Islet of Langerhans (tissue), 1 donor: ENCODE data around the gene CDC7.
"Not testable (repeated sequence)": the region's sequence is repeated elsewhere in the genome, so short reads cannot be mapped to it uniquely, and the experiment has no call there.

Experiments
- FAIRE-seq: peaks from one replicate; lab custom pipeline; 2011; peaks lifted over from hg19 to GRCh38; lab: Jason Lieb, UNC

CDC7 gene

GRCh38 chr1:91500756-91501522, at the start of gene CDC7:
Gene CDC7, plus strand, starts transcription at chr1:91500851. Its CDS starts 866 bp downstream, at chr1:91501717.
- no peak for FAIRE-seq

GRCh38 chr1:91454136-91454535, 46.5 kb upstream of the CDC7 start:
- FAIRE-seq: no peak

- no peak for FAIRE-seq
Observed at GRCh38 chr1:91455334-91455733, 45.3 kb upstream of the CDC7 start.

- no peak for FAIRE-seq
Observed at GRCh38 chr1:91455896-91456295, 44.8 kb upstream of the CDC7 start.

GRCh38 chr1:91465350-91465749, 35.3 kb upstream of the CDC7 start:
- FAIRE-seq: not testable (repeated sequence)

- FAIRE-seq: no peak
Observed at GRCh38 chr1:91476533-91477217, 24.0 kb upstream of the CDC7 start.

- no peak for FAIRE-seq
Observed at GRCh38 chr1:91487469-91487868, 13.2 kb upstream of the CDC7 start.

GRCh38 chr1:91490501-91490900, 10.2 kb upstream of the CDC7 start:
- FAIRE-seq: no peak

- FAIRE-seq: no peak
Observed at GRCh38 chr1:91498035-91498434, 2.6 kb upstream of the CDC7 start.

GRCh38 chr1:91498498-91499245, 2.0 kb upstream of the CDC7 start:
- FAIRE-seq: no peak

GRCh38 chr1:91499346-91499745, 1.3 kb upstream of the CDC7 start:
- no peak for FAIRE-seq

- FAIRE-seq: no peak
Observed at GRCh38 chr1:91499904-91500755, 521 bp upstream of the CDC7 start.

- FAIRE-seq: no peak
Observed at GRCh38 chr1:91501523-91501851, 836 bp downstream of the CDC7 start.

GRCh38 chr1:91501971-91502671, 1.5 kb downstream of the CDC7 start:
- FAIRE-seq: no peak

GRCh38 chr1:91502672-91503184, 2.1 kb downstream of the CDC7 start:
- no peak for FAIRE-seq

- no peak for FAIRE-seq
Observed at GRCh38 chr1:91503332-91503900, 2.8 kb downstream of the CDC7 start.

GRCh38 chr1:91503975-91504530, 3.4 kb downstream of the CDC7 start:
- FAIRE-seq: no peak

- no peak for FAIRE-seq
Observed at GRCh38 chr1:91505086-91505485, 4.4 kb downstream of the CDC7 start.

GRCh38 chr1:91506071-91506470, 5.4 kb downstream of the CDC7 start:
- FAIRE-seq: no peak

- no peak for FAIRE-seq
Observed at GRCh38 chr1:91507328-91507727, 6.7 kb downstream of the CDC7 start.

- no peak for FAIRE-seq
Observed at GRCh38 chr1:91510754-91511153, 10.1 kb downstream of the CDC7 start.
